Middle frontal gyrus (tissue), 1 donor: ENCODE data around the gene GPC6.
"Not testable (repeated sequence)": the region's sequence is repeated elsewhere in the genome, so short reads cannot be mapped to it uniquely, and the experiment has no call there.

Experiments
- DNase-seq: peaks from one replicate; pipeline ENCODE4 v3.0.0-alpha.2; 2015; ENCODE audit warnings: low spot score; ENCODE audit errors: extremely low spot score

The GPC6 gene

DNA sequence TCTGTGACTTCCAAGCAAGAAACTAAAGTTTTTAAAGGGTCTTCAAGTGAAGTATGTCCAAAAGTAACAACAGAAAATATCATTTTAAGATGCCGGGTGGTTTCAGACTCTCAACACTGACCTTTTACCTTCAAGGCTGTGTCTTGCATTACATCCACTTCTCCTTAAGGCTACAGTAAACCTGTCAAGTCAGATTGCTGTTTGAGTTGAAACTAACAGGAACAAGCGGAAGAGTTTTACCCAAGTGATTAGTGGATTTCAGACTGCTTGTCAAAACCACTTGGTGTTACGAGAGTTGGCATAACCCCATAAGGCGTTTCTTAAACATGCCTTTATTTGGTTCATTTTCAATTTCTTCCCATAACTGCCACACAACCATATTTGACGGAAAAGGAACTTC is 969.8 kb downstream of the GPC6 start:
- DNase-seq = no peak

- no peak for DNase-seq
Observed at GRCh38 chr13:94198681-94199080, 972.1 kb downstream of the GPC6 start.

DNA sequence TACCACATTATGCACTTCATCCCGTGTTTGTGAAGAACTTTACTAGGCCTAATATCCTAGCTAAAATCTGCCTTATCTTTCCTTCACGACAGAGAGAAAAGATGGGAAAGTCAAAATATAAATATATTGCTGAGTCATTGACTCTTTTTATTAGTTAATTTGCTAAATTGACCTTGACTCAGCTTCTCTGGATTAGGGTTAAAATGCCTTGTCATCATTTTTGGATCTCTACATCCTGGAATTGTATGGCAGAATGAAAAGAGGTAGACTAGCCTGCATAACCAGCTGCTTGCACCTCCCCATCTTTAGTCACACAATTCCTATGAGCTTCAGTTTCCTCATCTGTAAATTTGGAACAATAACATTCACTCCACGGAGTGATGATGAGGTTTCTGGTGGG is 972.5 kb downstream of the GPC6 start:
- DNase-seq = no peak

DNA sequence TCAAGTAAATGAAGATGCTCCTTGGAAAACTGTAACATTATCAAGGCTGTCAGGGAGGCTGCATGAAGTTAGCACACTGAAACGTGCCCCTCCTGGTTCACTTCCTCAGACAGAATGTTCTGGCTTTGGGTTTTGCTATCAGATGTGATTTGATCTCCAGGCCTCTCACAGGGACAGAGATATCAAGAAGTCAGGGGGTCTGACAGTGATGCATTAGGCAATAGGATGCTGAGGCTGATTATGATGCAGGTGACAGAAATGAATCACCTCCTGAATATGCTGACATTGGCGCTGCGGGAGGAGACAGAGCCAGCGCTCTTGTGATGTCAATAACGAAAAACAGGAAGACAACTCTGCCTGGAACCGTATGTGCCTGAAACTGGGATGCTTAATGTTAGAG is 974.4 kb downstream of the GPC6 start:
- DNase-seq = no peak

DNA sequence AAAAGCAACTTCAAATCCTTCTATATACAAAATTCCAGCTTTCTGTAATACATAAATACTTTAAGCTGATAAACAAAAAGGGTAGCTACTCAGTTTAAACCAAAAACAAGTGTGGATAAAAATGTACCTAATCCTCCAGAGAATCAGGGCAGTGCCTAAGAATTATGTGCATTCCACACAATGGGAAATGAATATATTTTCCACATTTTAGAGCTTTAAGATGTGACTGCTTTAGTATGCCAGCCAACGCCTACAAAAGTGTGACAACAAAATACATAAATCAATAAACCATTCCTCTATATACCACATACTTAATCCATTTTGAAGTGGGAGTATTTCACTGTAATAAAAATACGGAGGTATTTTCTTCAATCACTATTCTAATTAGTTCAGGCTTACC is 977.6 kb downstream of the GPC6 start:
- DNase-seq = no peak

GRCh38 chr13:94204946-94205345 is 978.3 kb downstream of the GPC6 start:
- DNase-seq = no peak

GRCh38 chr13:94205896-94206295 is 979.3 kb downstream of the GPC6 start:
- DNase-seq = no peak

- no peak for DNase-seq
Observed at GRCh38 chr13:94209117-94209516, 982.5 kb downstream of the GPC6 start.

DNA sequence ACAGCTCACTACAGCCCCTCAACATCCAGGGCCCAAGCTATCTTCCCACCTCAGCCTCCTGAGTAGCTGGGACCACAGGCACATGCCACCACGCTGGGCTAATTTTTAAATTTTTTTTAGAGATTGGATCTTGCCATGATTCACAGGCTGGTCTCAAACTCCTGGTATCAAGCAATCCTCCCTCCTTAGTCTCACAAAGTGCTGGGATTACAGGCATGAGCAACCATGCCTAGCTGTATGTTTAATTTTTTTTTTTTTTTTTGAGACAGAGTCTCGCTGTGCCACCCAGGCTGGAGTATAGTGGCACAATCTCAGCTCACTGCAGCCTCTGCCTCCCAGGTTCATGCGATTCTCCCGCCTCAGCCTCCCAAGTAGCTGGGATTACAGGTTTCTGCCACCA is 983.3 kb downstream of the GPC6 start:
- DNase-seq = not testable (repeated sequence)

DNA sequence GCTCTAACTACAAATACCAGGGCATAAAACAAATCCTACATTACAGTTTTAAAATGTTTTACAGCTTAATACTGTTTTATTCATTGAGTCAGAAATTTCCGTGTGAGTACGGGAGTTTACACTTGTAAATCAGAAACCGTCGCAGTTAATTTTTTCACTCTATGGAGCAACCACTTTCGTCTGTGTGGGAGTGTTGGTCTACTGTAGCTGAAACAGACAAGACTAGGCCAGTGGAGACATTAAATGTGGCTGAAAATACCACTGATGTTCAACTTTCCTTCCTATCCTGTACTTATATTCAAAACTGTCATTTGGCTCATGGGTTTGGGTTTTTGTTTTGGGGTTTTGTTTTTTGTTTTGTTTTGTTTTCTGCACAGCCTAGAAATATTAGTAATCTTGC is 984.2 kb downstream of the GPC6 start:
- DNase-seq = no peak

DNA sequence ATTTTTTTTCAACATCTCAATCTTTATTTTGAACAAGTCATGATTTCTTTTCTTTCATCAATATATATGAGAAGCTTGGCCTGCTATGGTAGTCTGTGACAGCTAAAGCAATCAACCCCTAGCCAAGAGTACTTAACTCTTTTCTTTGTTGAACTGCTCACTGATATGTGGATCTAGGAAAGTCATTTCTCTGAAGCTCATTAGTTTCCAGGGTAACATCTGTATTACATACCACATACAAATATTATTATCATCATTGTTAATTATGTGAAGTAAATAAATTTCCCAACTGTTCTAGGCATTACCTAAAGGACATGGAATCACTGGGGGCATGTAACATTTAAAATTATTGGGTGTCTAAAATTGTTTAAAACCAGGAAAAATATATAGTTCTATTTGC is 985.6 kb downstream of the GPC6 start:
- no peak for DNase-seq

- no peak for DNase-seq
Observed at GRCh38 chr13:94214121-94214520, 987.5 kb downstream of the GPC6 start.

- no peak for DNase-seq
Observed at GRCh38 chr13:94214975-94215374, 988.4 kb downstream of the GPC6 start.

DNA sequence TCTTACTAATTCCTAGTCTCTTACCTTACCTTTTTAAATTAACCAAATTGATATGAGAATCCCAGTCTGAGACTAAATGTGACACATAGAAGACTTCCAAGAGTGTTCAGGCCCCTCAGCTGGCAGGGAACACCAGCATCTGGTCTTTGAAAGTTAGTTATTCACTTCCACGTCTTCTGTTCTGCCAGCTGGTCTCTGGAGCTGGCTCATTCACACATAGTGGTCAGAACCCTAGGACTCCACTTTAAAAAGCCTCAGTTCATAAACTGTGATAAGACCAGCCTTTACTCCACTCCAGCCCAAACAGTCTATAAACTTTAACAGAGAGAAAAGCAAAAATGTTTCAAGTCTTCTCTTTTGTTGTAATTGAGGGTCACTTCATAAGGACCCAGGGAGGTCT is 989.9 kb downstream of the GPC6 start:
- DNase-seq = no peak

- DNase-seq = no peak
Observed at GRCh38 chr13:94217370-94217769, 990.8 kb downstream of the GPC6 start.

- no peak for DNase-seq
Observed at GRCh38 chr13:94218537-94218936, 991.9 kb downstream of the GPC6 start.

DNA sequence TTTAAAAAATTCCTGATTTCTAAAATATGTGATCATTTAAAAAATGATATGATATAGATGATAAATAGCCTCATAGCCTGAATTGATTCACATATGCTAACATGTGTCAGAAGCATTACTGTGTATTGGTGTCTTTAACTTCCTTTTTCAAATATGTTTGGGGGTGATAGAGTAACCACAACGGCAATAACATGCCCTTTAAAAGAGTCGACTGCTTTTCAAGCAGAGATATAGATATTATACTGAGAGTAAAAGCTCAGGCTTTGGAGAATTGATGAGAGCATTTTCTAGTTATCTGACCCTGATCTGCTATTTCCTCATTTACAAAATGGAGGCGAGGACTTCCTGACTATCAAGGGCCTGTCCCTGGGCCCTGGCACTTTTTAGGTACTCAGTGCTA is 992.3 kb downstream of the GPC6 start:
- no peak for DNase-seq

- no peak for DNase-seq
Observed at GRCh38 chr13:94224670-94225069, 998.1 kb downstream of the GPC6 start.

- no peak for DNase-seq
Observed at GRCh38 chr13:94227255-94227879, 1000.8 kb downstream of the GPC6 start.

GRCh38 chr13:94228763-94229162 is 1002.2 kb downstream of the GPC6 start:
- DNase-seq = no peak

GRCh38 chr13:94232161-94232950 is 1005.7 kb downstream of the GPC6 start:
- no peak for DNase-seq

DNA sequence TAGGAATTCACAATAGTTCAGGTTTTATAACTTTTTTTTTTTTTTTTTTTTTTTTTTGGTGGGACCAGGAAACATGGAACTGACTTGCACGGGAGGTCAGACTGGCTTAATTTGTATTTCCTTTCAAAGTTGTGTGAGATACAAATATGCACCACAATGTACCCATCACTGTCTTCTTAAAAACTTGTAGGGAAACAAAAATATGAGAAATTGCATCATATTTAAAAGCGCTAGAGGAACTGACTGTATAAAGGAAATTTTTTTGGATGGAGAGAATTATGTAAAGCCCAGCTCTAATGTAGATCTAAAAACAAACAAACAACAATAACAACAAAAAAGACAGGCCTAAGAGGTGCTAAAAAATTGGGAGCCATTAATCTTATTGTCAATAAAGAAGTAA is 1006.3 kb downstream of the GPC6 start:
- no peak for DNase-seq

DNA sequence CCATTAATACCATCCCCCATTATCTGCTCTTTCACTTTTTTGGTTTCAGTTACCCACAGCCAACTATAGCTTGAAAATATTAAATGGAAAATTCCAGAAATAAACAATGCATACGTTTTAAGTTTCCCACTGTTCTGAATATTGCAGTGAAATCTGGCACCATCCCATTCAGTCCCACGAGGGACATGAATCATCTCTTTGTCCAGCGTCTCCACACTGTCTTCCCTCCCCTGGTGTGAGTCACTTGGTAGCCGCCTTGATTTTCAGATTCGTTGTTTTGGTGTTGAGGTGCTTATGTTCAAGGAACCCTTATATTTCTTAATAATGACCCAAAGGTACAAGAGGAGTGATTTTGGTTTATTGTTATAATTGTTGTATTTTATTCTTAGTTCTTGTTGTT is 1006.8 kb downstream of the GPC6 start:
- peak; percentile 22 for DNase-seq
